ENCODE data around the gene KIF1C. TPM values are rescaled to one million over a fixed set of nuclear protein-coding genes. Genes with fewer than 3 reads are reported as not detected.

The KIF1C gene
- total RNA-seq, 1 donor from 2014 or later, result 97.6 TPM

DNA sequence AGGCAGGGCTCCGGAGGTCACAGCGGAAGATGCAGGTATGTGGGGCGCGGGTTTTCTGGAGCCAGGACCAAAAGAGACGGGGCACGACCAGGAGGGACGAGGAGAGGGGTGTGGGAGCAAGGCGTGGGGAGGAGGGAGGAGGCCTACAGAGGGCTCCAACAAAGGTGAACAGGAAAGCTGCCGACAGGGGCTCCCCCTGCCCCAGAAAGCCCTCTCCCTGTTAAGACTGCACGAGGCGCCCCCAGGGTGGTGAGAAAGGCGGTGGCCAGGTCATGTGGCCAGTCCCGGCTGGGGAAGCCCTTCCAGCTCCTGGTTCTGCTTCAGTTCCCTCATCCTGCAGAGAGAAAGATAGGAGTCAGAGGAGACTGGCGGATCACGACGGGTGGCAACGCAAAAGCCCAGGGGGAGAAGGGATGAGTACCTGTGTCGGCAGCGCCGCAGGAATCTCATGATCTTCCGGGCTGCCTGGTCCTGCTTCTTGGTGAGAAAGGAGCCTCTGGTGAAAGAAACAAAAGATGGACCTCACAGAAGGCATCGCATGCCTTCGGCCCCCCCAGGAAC lies 29.2 kb upstream of the KIF1C start:
- TF ChIP-seq, protein P1, sequence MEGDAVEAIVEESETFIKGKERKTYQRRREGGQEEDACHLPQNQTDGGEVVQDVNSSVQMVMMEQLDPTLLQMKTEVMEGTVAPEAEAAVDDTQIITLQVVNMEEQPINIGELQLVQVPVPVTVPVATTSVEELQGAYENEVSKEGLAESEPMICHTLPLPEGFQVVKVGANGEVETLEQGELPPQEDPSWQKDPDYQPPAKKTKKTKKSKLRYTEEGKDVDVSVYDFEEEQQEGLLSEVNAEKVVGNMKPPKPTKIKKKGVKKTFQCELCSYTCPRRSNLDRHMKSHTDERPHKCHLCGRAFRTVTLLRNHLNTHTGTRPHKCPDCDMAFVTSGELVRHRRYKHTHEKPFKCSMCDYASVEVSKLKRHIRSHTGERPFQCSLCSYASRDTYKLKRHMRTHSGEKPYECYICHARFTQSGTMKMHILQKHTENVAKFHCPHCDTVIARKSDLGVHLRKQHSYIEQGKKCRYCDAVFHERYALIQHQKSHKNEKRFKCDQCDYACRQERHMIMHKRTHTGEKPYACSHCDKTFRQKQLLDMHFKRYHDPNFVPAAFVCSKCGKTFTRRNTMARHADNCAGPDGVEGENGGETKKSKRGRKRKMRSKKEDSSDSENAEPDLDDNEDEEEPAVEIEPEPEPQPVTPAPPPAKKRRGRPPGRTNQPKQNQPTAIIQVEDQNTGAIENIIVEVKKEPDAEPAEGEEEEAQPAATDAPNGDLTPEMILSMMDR (IDR thresholded peaks at IDR 0.05; ENCODE audit: insufficient read depth, low read length, poor library complexity, severe bottlenecking), result no peak
- H3K36me3 ChIP-seq (ENCODE audit: control insufficient read depth, insufficient read depth, low read length), result no peaks in the 10 kb centered on the region
- DNase-seq (ENCODE audit: low read depth), result no peak

DNA sequence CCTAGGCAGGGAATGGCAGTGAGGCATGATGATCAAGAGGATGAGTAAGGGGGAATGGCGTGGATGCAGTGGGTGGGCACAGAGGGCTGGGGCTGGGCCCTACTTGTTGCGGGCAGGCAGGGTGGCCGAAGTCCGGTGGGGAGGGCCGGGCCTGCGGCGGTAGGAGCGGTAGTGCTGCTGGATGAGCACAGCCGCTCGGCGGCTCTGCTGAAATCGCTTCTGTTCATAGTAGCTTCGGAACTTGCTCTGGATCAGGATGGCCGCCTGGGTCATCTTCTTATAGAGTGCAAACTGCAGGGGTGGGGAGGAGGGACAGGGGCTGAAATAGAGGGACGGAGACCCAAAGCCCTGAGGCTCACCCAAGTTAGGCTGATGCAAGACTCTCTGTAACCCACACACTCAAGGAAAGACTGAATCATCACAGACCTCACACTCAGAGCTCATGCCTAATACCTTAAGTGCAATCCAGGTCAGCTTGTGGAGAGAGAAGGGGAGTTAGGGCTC lies 28.7 kb upstream of the KIF1C start:
- peak; percentile 82 for DNase-seq (ENCODE audit: low read depth)
- H3K27me3 ChIP-seq (ENCODE audit: control insufficient read depth, insufficient read depth, low read length), result no peaks in the 10 kb centered on the region
- TF ChIP-seq, protein P1 (IDR thresholded peaks at IDR 0.05; ENCODE audit: insufficient read depth, low read length, poor library complexity, severe bottlenecking), result no peak
- peak overlapping the region; percentile 63 for H3K4me3 ChIP-seq (ENCODE audit: low read depth, low read length)
- no peaks in the 10 kb centered on the region for H3K36me3 ChIP-seq (ENCODE audit: control insufficient read depth, insufficient read depth, low read length)

More for the DNA sequence above, 29.2 kb upstream of the KIF1C start:
- Histone ChIP-seq H3K27me3 (ENCODE audit: control insufficient read depth, insufficient read depth, low read length) (no peaks in the 10 kb centered on the region), H3K4me3 (ENCODE audit: low read depth, low read length) (peak overlapping the region; percentile 63)

DNA sequence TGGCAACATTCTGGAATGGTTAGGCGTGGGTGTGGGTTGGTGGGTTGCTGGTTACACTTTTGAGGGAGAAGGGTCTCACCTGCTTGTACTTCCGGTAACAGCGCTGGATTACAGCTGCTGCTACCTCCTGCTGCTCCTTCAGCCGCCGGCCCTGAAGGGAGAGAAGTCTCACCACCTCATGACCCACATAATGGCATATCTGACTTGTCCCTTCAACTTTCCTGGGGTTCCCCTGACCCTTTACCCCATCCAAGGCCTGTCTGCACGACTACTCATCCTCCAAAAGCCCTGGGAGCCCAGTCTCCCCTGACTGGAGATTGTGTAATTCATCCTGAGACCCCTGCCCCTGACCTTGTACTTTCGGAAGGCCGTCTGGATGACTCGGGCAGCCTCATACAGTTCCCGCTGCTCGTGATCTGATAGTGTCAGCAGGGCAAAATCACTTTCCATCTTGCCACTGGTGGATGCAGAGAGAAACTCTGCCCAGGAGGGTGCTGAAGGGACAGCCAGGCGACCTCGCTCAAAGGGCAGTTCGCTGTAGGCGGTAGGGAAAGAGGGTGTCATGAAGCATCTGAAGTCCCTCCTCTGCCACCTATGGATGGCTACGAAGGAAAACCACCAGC lies 28.1 kb upstream of the KIF1C start:
- H3K36me3 ChIP-seq (ENCODE audit: control insufficient read depth, insufficient read depth, low read length), result no peaks in the 10 kb centered on the region
- H3K27me3 ChIP-seq (ENCODE audit: control insufficient read depth, insufficient read depth, low read length), result no peaks in the 10 kb centered on the region
- H3K4me3 ChIP-seq (ENCODE audit: low read depth, low read length), result peak overlapping the region; percentile 11
- TF ChIP-seq, protein P1 (IDR thresholded peaks at IDR 0.05; ENCODE audit: insufficient read depth, low read length, poor library complexity, severe bottlenecking), result no peak
- DNase-seq (ENCODE audit: low read depth), result no peak

DNA sequence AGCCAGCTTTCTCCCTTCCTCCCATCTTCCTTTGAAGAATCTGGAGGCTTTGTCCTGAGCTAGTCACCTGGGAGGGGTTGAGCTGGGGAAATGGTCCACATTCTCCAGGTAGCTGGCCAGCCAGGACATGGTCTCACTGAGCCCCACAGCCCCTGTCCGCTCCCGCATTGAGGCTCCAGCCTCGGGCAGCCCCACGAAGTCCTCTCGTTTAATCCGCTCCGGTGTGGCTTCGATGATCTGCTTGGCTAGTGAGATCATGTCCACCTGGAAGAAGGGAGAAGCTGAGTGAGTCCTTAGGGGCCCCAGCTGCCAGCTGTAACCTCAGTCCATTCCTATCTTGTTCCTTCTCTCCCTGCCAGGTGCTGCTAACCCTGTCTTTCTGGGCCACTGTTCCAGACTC lies 27.5 kb upstream of the KIF1C start:
- DNase-seq (ENCODE audit: low read depth), result no peak
- TF ChIP-seq, protein P1 (IDR thresholded peaks at IDR 0.05; ENCODE audit: insufficient read depth, low read length, poor library complexity, severe bottlenecking), result no peak

DNA sequence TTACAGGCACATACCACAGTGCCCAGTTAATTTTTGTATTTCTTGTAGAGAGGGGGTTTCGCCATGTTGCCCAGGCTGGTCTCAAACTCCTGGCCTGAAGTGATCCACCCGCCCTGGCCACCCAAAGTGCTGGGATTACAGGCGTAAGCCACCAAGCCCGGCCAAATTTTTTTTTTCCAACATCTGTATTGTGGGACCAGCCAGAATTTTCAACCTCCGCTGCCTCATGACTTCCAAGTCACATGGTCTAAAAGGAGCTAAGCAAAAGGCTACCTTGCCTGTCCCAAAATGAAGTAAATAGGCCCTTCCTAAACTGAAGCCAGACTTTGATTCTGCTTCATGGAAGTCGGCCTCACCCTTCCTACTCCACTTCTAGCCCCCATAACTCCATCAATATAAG lies 25.9 kb upstream of the KIF1C start:
- H3K27me3 ChIP-seq (ENCODE audit: control insufficient read depth, insufficient read depth, low read length), result no peaks in the 10 kb centered on the region
- no peaks in the 10 kb centered on the region for H3K36me3 ChIP-seq (ENCODE audit: control insufficient read depth, insufficient read depth, low read length)
- DNase-seq (ENCODE audit: low read depth), result no peak
- TF ChIP-seq, protein P1 (IDR thresholded peaks at IDR 0.05; ENCODE audit: insufficient read depth, low read length, poor library complexity, severe bottlenecking), result no peak
- no peak overlapping the region for H3K4me3 ChIP-seq (ENCODE audit: low read depth, low read length)

More for the DNA sequence above, 27.5 kb upstream of the KIF1C start:
- Histone ChIP-seq H3K27me3 (ENCODE audit: control insufficient read depth, insufficient read depth, low read length) (no peaks in the 10 kb centered on the region), H3K36me3 (ENCODE audit: control insufficient read depth, insufficient read depth, low read length) (no peaks in the 10 kb centered on the region), H3K4me3 (ENCODE audit: low read depth, low read length) (no peak overlapping the region)

Measured in kidney epithelial cell (primary cell).